BLaER1 treated with 17β-estradiol and CSF1 and Interleukin-3, amounts not matched to agents 10 nM and 100 nM (cell line): ENCODE results near the gene PTPRN2.

Source experiments
- H3K27ac ChIP-seq, 11 experiments: shearing (Covaris generic); formaldehyde crosslinking; 2 replicates each; pipeline ENCODE4 v1.8.1; 2022
- H3K27me3 ChIP-seq, 11 experiments: shearing (Covaris generic); formaldehyde crosslinking; 2 replicates each; pipeline ENCODE4 v1.8.1; 2022
- H3K36me3 ChIP-seq, 11 experiments: shearing (Covaris generic); formaldehyde crosslinking; 2 replicates each; pipeline ENCODE4 v1.8.1; 2022
- H3K4me1 ChIP-seq, 10 experiments: shearing (Covaris generic); formaldehyde crosslinking; 2 replicates each; pipeline ENCODE4 v1.8.1; 2022
- H3K4me2 ChIP-seq, 11 experiments: shearing (Covaris generic); formaldehyde crosslinking; 2 replicates each; pipeline ENCODE4 v1.8.1; 2022
- H3K4me3 ChIP-seq, 10 experiments: shearing (Covaris generic); formaldehyde crosslinking; 2 replicates each; pipeline ENCODE4 v1.8.1; 2022
- H3K9ac ChIP-seq, 11 experiments: shearing (Covaris generic); formaldehyde crosslinking; 2 replicates each; pipeline ENCODE4 v1.8.1; 2022
- H3K9me3 ChIP-seq, 11 experiments: shearing (Covaris generic); formaldehyde crosslinking; replicated peaks in 1 of 11; 2 replicates each; pipeline ENCODE4 v1.8.1; 2022
- H4K20me1 ChIP-seq, 11 experiments: shearing (Covaris generic); formaldehyde crosslinking; 2 replicates each; pipeline ENCODE4 v1.8.1; 2022
- Cebpa-rat ChIP-seq, 11 experiments: shearing (Covaris generic); IDR thresholded peaks; 2 replicates each; pipeline ENCODE4 v1.8.1; 2022

Gene PTPRN2

DNA sequence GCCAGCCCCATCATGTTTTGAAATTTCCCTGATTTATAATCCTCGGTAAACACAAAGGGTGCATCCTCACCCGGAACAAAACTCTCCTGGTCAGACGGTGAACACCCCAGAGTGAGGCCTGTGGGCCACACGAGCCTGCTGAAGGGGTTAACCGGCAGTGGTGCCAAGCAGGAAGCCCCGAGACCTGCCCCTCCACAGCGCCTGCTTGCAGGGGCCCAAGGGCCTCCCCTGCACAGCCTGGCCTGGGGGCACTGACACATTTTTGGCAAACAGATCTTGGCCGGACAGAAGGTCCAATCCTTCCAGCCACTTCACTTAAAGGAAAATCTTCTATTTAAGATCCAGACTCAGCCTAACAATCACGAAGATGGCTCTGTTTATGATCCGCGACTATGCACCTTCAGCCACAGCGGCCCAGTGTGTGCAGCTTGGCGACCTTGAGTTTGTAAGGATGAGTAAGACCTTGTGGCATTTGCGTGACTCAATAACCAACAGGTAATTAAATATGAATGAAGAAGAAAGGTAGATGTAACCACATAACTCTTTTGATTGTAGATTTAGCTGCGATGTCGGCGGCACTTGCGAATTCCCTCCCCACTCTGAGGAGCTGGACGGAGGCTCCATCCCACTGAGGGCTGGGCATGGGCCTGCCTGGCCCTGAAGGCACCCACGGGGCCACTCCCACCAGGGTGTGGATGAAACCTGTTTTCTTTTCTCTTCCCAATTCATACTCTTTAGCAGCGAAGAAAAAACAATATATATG is 922.6 kb downstream of the PTPRN2 start:
- no peaks in the 10 kb centered on the region for H3K36me3 ChIP-seq
- no peak overlapping the region for H3K9ac ChIP-seq
- peaks cover 42 to 94% (median 88%) of the 10 kb centered on the region in 10 experiments for H3K4me1 ChIP-seq
- H4K20me1 ChIP-seq, result peaks cover 0 to 4% (median 0%) of the 10 kb centered on the region in 11 experiments; a peak in 3 of 22 replicates
- peak overlapping the region in 7 of 11 experiments; percentile 4 to 96 (median 81); a peak in 8 of 22 replicates for H3K4me2 ChIP-seq
- H3K4me3 ChIP-seq, result no peak overlapping the region
- peaks cover 0 to 3% (median 0%) of the 10 kb centered on the region in 11 experiments; a peak in 2 of 22 replicates for H3K9me3 ChIP-seq
- H3K27ac ChIP-seq, result no peak overlapping the region; a peak in 1 of 22 replicates
- H3K27me3 ChIP-seq, result peaks cover 0 to 51% (median 8%) of the 10 kb centered on the region in 11 experiments; a peak in 9 of 22 replicates
- TF ChIP-seq Cebpa-rat (IDR thresholded peaks at IDR 0.05), result no peak

- Histone ChIP-seq H3K36me3 (no peaks in the 10 kb centered on the region), H3K27ac (no peak overlapping the region), H3K4me3 (no peak overlapping the region), H3K9ac (no peak overlapping the region), H3K9me3 (peaks cover 0 to 3% (median 0%) of the 10 kb centered on the region in 11 experiments; a peak in 2 of 22 replicates), H4K20me1 (peaks cover 0 to 4% (median 0%) of the 10 kb centered on the region in 11 experiments; a peak in 3 of 22 replicates), H3K27me3 (peaks cover 0 to 41% (median 8%) of the 10 kb centered on the region in 11 experiments; a peak in 8 of 22 replicates), H3K4me2 (peak overlapping the region in 6 of 11 experiments; percentile 81 to 96 (median 92); a peak in 11 of 22 replicates), H3K4me1 (peaks cover 39 to 92% (median 86%) of the 10 kb centered on the region in 10 experiments)
- no peak for TF ChIP-seq Cebpa-rat (IDR thresholded peaks at IDR 0.05)
Observed at GRCh38 chr7:157664034-157664433, 923.6 kb downstream of the PTPRN2 start.

DNA sequence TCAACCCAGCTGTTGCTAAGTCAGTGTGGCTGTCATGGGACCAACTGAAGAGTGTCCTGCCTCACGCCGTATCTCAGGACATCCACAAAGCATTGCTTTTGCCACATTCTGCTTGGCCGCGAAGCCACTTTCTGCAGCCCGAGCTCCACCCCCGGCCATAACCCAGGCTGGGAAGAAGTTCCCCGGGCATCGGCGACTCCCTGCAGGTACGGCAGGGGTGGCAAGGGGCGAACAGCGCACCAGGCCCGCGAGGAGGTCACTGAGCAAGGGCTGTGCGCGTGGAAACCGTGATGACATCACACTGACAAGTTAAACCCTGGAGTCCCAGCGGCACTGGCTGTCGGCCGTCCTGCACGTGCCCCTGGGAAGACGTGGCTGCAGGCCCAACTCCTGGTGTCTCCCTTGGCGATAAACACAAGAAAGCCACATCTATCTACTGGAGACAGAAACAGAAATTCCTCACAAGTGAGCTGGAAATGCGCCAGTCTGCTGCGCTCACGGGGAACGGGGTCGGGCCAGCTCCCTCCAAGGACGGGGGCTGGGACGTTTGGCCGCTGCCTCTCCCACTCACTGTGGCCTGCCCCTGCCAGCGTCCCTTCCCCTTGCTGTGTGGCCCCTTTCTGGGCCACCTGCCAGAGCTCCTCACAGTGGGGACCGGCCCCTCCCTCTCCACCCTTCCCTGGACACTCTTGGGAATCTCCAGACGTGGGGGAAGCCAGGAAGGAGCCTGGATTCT is 924.5 kb downstream of the PTPRN2 start:
- peak overlapping the region in 9 of 11 experiments; percentile 26 to 96 (median 87); a peak in 16 of 22 replicates for H3K4me2 ChIP-seq
- H3K9me3 ChIP-seq, result peaks cover 0 to 3% (median 0%) of the 10 kb centered on the region in 11 experiments; a peak in 2 of 22 replicates
- H3K27me3 ChIP-seq, result peaks cover 0 to 40% (median 8%) of the 10 kb centered on the region in 11 experiments; a peak in 8 of 22 replicates
- H3K27ac ChIP-seq, result no peak overlapping the region
- H3K4me1 ChIP-seq, result peaks cover 39 to 92% (median 86%) of the 10 kb centered on the region in 10 experiments
- H3K4me3 ChIP-seq, result no peak overlapping the region
- no peak for TF ChIP-seq Cebpa-rat (IDR thresholded peaks at IDR 0.05)
- H4K20me1 ChIP-seq, result peaks cover 0 to 4% (median 0%) of the 10 kb centered on the region in 11 experiments; a peak in 3 of 22 replicates
- no peaks in the 10 kb centered on the region for H3K36me3 ChIP-seq
- H3K9ac ChIP-seq, result no peak overlapping the region

GRCh38 chr7:157662110-157662791 is 925.4 kb downstream of the PTPRN2 start:
- no peak overlapping the region for H3K27ac ChIP-seq
- H3K9me3 ChIP-seq, result peaks cover 0 to 3% (median 0%) of the 10 kb centered on the region in 11 experiments; a peak in 2 of 22 replicates
- TF ChIP-seq Cebpa-rat (IDR thresholded peaks at IDR 0.05), result no peak
- H3K4me3 ChIP-seq, result no peak overlapping the region
- peaks cover 0 to 4% (median 0%) of the 10 kb centered on the region in 11 experiments; a peak in 3 of 22 replicates for H4K20me1 ChIP-seq
- H3K4me1 ChIP-seq, result peaks cover 35 to 89% (median 83%) of the 10 kb centered on the region in 10 experiments
- H3K27me3 ChIP-seq, result peaks cover 0 to 31% (median 8%) of the 10 kb centered on the region in 11 experiments; a peak in 8 of 22 replicates
- no peak overlapping the region for H3K9ac ChIP-seq
- peak overlapping the region in 9 of 11 experiments; percentile 74 to 96 (median 87); a peak in 17 of 22 replicates for H3K4me2 ChIP-seq
- H3K36me3 ChIP-seq, result no peaks in the 10 kb centered on the region

- H3K9me3 ChIP-seq, result peaks cover 0 to 3% (median 0%) of the 10 kb centered on the region in 11 experiments; a peak in 2 of 22 replicates
- TF ChIP-seq Cebpa-rat (IDR thresholded peaks at IDR 0.05), result no peak
- no peaks in the 10 kb centered on the region for H3K36me3 ChIP-seq
- H3K27ac ChIP-seq, result peak overlapping the region in 1 of 11 experiments; percentile 75; a peak in 1 of 22 replicates
- peaks cover 0 to 29% (median 8%) of the 10 kb centered on the region in 11 experiments; a peak in 8 of 22 replicates for H3K27me3 ChIP-seq
- H4K20me1 ChIP-seq, result peaks cover 0 to 4% (median 0%) of the 10 kb centered on the region in 11 experiments; a peak in 3 of 22 replicates
- H3K4me2 ChIP-seq, result peak overlapping the region; percentile 71 to 96 (median 86); a peak in 20 of 22 replicates
- H3K9ac ChIP-seq, result peak overlapping the region in 4 of 11 experiments; percentile 14 to 63 (median 34); a peak in 2 of 22 replicates
- H3K4me1 ChIP-seq, result peaks cover 34 to 88% (median 79%) of the 10 kb centered on the region in 10 experiments
- H3K4me3 ChIP-seq, result no peak overlapping the region
Observed at GRCh38 chr7:157661611-157661975, 926.0 kb downstream of the PTPRN2 start.

GRCh38 chr7:157660971-157661610 is 926.5 kb downstream of the PTPRN2 start:
- peaks cover 0 to 4% (median 0%) of the 10 kb centered on the region in 11 experiments; a peak in 2 of 22 replicates for H4K20me1 ChIP-seq
- TF ChIP-seq Cebpa-rat (IDR thresholded peaks at IDR 0.05), result no peak
- no peak overlapping the region for H3K4me3 ChIP-seq
- H3K9ac ChIP-seq, result peak overlapping the region in 7 of 11 experiments; percentile 2 to 68 (median 63); a peak in 9 of 22 replicates
- H3K4me1 ChIP-seq, result peaks cover 34 to 88% (median 80%) of the 10 kb centered on the region in 10 experiments
- H3K36me3 ChIP-seq, result no peaks in the 10 kb centered on the region
- H3K27me3 ChIP-seq, result peaks cover 0 to 29% (median 8%) of the 10 kb centered on the region in 11 experiments; a peak in 8 of 22 replicates
- H3K4me2 ChIP-seq, result peak overlapping the region; percentile 71 to 96 (median 86)
- peaks cover 0 to 3% (median 0%) of the 10 kb centered on the region in 11 experiments; a peak in 2 of 22 replicates for H3K9me3 ChIP-seq
- H3K27ac ChIP-seq, result peak overlapping the region in 9 of 11 experiments; percentile 52 to 78 (median 75); a peak in 14 of 22 replicates

GRCh38 chr7:157658851-157659412 is 928.7 kb downstream of the PTPRN2 start:
- no peaks in the 10 kb centered on the region; a peak in 1 of 22 replicates for H3K9me3 ChIP-seq
- no peak for TF ChIP-seq Cebpa-rat (IDR thresholded peaks at IDR 0.05)
- peaks cover 34 to 93% (median 87%) of the 10 kb centered on the region in 10 experiments for H3K4me1 ChIP-seq
- peak overlapping the region in 6 of 10 experiments; percentile 2 to 23 (median 12); a peak in 5 of 20 replicates for H3K4me3 ChIP-seq
- H4K20me1 ChIP-seq, result peaks cover 0 to 4% (median 0%) of the 10 kb centered on the region in 11 experiments; a peak in 3 of 22 replicates
- peak overlapping the region in 8 of 11 experiments; percentile 22 to 59 (median 44); a peak in 9 of 22 replicates for H3K27ac ChIP-seq
- peaks cover 0 to 35% (median 8%) of the 10 kb centered on the region in 11 experiments; a peak in 8 of 22 replicates for H3K27me3 ChIP-seq
- peak overlapping the region in 8 of 11 experiments; percentile 15 to 54 (median 34); a peak in 11 of 22 replicates for H3K9ac ChIP-seq
- no peaks in the 10 kb centered on the region for H3K36me3 ChIP-seq
- peak overlapping the region; percentile 81 to 97 (median 90) for H3K4me2 ChIP-seq
